OCI-LY7 (cell line): ENCODE data around the gene OR10Z1. TPM values are rescaled to one million over a fixed set of nuclear protein-coding genes. Genes with fewer than 3 reads are reported as not detected.

ENCODE experiments used
- BruUV-seq: library from RNA; stranded (reverse); fragments of 400-500 nt; replicated peaks from 2 replicates; lab custom pipeline; 2021; lab: Mats Ljungman, UMichigan
- CTCF ChIA-PET: fragments of 300-600 bp; sonication (Branson Sonifier 250); formaldehyde crosslinking; loops from one replicate; lab custom pipeline; 2022; ENCODE audit warnings: antibody characterized with exemption; ENCODE audit not compliant: unreplicated experiment; lab: Charles Lee
- POLR2A ChIA-PET: fragments of 300-600 bp; sonication (Branson Sonifier 250); formaldehyde crosslinking; loops from one replicate; lab custom pipeline; 2022; ENCODE audit warnings: antibody characterized with exemption; lab: Charles Lee
- DNase-seq: peaks from one replicate; pipeline ENCODE4 v3.0.0-alpha.2; 2015; ENCODE audit warnings: low spot score
- H2AFZ ChIP-seq: fragments of 200-600 bp; sonication (generic), shearing (Covaris generic); 2 replicates; pipeline ENCODE4 v1.6.1; 2014; ENCODE audit warnings: mild to moderate bottlenecking, antibody characterized with exemption, low read length, moderate library complexity
- H3K27ac ChIP-seq: fragments of 200-600 bp; sonication (generic); 2 replicates; pipeline ENCODE4 v1.5.1; 2014; ENCODE audit warnings: mixed run types, low read depth, mild to moderate bottlenecking, moderate library complexity, low read length, inconsistent platforms; ENCODE audit not compliant: poor library complexity, severe bottlenecking
- H3K36me3 ChIP-seq: fragments of 200-600 bp; sonication (generic); 2 replicates; pipeline ENCODE4 v1.6.1; 2014; ENCODE audit warnings: mild to moderate bottlenecking, antibody characterized with exemption, low read length, moderate library complexity, mixed read lengths; ENCODE audit not compliant: insufficient read depth
- H3K4me1 ChIP-seq: fragments of 200-600 bp; sonication (generic); 2 replicates; pipeline ENCODE4 v1.5.1; 2014; ENCODE audit warnings: mild to moderate bottlenecking, low read length; ENCODE audit not compliant: insufficient read depth, poor library complexity, severe bottlenecking
- H3K4me2 ChIP-seq: fragments of 200-600 bp; sonication (generic); 2 replicates; pipeline ENCODE4 v1.6.1; 2014; ENCODE audit warnings: mild to moderate bottlenecking, low read length
- H3K4me3 ChIP-seq: fragments of 200-600 bp; sonication (generic); 2 replicates; pipeline ENCODE4 v1.5.1; 2014; ENCODE audit warnings: mild to moderate bottlenecking, low read depth, low read length; ENCODE audit not compliant: poor library complexity, severe bottlenecking
- H3K79me2 ChIP-seq: fragments of 200-600 bp; sonication (generic); 2 replicates; pipeline ENCODE4 v1.6.1; 2016; ENCODE audit warnings: low read depth, mild to moderate bottlenecking, low read length, moderate library complexity, mixed read lengths; ENCODE audit not compliant: insufficient read depth
- H3K9me2 ChIP-seq: fragments of 200-600 bp; sonication (generic); 2 replicates; pipeline ENCODE4 v1.6.1; 2016; ENCODE audit warnings: mild to moderate bottlenecking, low read length, mixed read lengths; ENCODE audit not compliant: insufficient read depth
- H3K9me3 ChIP-seq: fragments of 200-600 bp; sonication (generic); 2 replicates; pipeline ENCODE4 v1.6.1; 2014; ENCODE audit warnings: mild to moderate bottlenecking, mixed run types, low read length, mixed read lengths
- H4K20me1 ChIP-seq: fragments of 200-600 bp; sonication (generic); 2 replicates; pipeline ENCODE4 v1.6.1; 2014; ENCODE audit warnings: mild to moderate bottlenecking, antibody characterized with exemption, low read length, moderate library complexity, mixed read lengths; ENCODE audit not compliant: insufficient read depth
- CTCF ChIP-seq: fragments of 200-600 bp; sonication (generic); conservative IDR thresholded peaks from 2 replicates; pipeline ENCODE4 v1.5.1; 2014; ENCODE audit warnings: mild to moderate bottlenecking, antibody characterized with exemption, low read length, moderate library complexity, mixed read lengths
- EZH2phosphoT487 ChIP-seq: fragments of 200-600 bp; sonication (generic); IDR thresholded peaks from 2 replicates; pipeline ENCODE4 v1.6.1; 2018; ENCODE audit warnings: low read depth, borderline replicate concordance, mild to moderate bottlenecking, mixed run types, antibody characterized with exemption, low read length, moderate library complexity, mixed read lengths
- intact Hi-C: fragments of 100-400 bp; cut with micrococcal nuclease; formaldehyde crosslinking; loops from one replicate; pipeline ENCODE4 v1.10.0; 2022; ENCODE audit not compliant: unreplicated experiment
- total RNA-seq, 2 experiments: library from RNA; depleted of rRNA in 1 of 2; stranded (reverse); fragments of >200 nt in 1 of 2; shearing (Covaris generic) in 1 of 2; gene quantifications; 2 replicates each; pipeline ENCODE4 v1.2.3, GENCODE V29; 2014 to 2022

Gene OR10Z1
- total RNA-seq, 2 experiments from 2014 or later, result not detected

- H3K27ac ChIP-seq, result peak overlapping the region; percentile 58
- H2AFZ ChIP-seq, result peak overlapping the region; percentile 99
- intact Hi-C loops, result loop anchor here (10.0 kb wide), 3 partner anchors 401 to 511 kb away; partner anchors contain the start of genes AIM2 and IFI16
- no peak for TF ChIP-seq EZH2phosphoT487
- no peak for TF ChIP-seq CTCF
- H3K36me3 ChIP-seq, result no peaks in the 10 kb centered on the region
- BruUV-seq, result no TSS peak
- DNase-seq, result peak; percentile 33
- POLR2A ChIA-PET, result interaction anchor here (0.7 kb wide), 1 partner anchor 10 kb away, joined by 3 read pairs; the partner anchor contains the start of gene OR6Y1
- CTCF ChIA-PET, result no interaction called here
- H4K20me1 ChIP-seq, result no peaks in the 10 kb centered on the region
- H3K9me3 ChIP-seq, result no peaks in the 10 kb centered on the region; the same call in 1 of the 2 replicates
- H3K9me2 ChIP-seq, result no peaks in the 10 kb centered on the region
- H3K4me3 ChIP-seq, result no peak overlapping the region
- peaks cover 18% of the 10 kb centered on the region for H3K4me1 ChIP-seq
- H3K4me2 ChIP-seq, result peak overlapping the region; percentile 60; the same call in 1 of the 2 replicates
- H3K79me2 ChIP-seq, result no peaks in the 10 kb centered on the region
Observed at GRCh38 chr1:158563853-158564252, 41.2 kb upstream of the OR10Z1 start.

GRCh38 chr1:158564608-158565007, 40.5 kb upstream of the OR10Z1 start:
- H3K4me2 ChIP-seq, result peak overlapping the region; percentile 60
- POLR2A ChIA-PET, result interaction anchor here (0.7 kb wide), 1 partner anchor 264 kb away, joined by 3 read pairs; no protein-coding TSS in a partner anchor
- peak overlapping the region; percentile 32 for H3K4me3 ChIP-seq
- H2AFZ ChIP-seq, result peak overlapping the region; percentile 99
- no TSS peak for BruUV-seq
- H4K20me1 ChIP-seq, result no peaks in the 10 kb centered on the region
- TF ChIP-seq EZH2phosphoT487 (no peak), CTCF (no peak)
- intact Hi-C loops, result loop anchor here (10.0 kb wide), 3 partner anchors 400 to 510 kb away; partner anchors contain the start of genes AIM2 and IFI16
- no peaks in the 10 kb centered on the region for H3K79me2 ChIP-seq
- H3K4me1 ChIP-seq, result peaks cover 18% of the 10 kb centered on the region
- H3K36me3 ChIP-seq, result no peaks in the 10 kb centered on the region
- peak; percentile 78 for DNase-seq
- peak overlapping the region; percentile 58 for H3K27ac ChIP-seq
- no peaks in the 10 kb centered on the region; the same call in 1 of the 2 replicates for H3K9me3 ChIP-seq
- CTCF ChIA-PET, result no interaction called here
- H3K9me2 ChIP-seq, result no peaks in the 10 kb centered on the region

GRCh38 chr1:158570480-158570879, 34.6 kb upstream of the OR10Z1 start, which contains the start of gene OR6P1:
Gene OR6P1 (minus strand): TSS chr1:158570580. CDS start chr1:158563604, 6,976 bp downstream.
- intact Hi-C loops, result no loop called here
- no peaks in the 10 kb centered on the region for H3K9me2 ChIP-seq
- DNase-seq, result no peak
- H3K79me2 ChIP-seq, result no peaks in the 10 kb centered on the region
- H3K36me3 ChIP-seq, result no peaks in the 10 kb centered on the region
- ChIA-PET CTCF (no interaction called here), POLR2A (no interaction called here)
- H3K27ac ChIP-seq, result no peak within 1 kb of the TSS
- H4K20me1 ChIP-seq, result no peaks in the 10 kb centered on the region
- no peak within 1 kb of the TSS for H2AFZ ChIP-seq
- TF ChIP-seq EZH2phosphoT487 (no peak), CTCF (no peak)
- H3K9me3 ChIP-seq, result no peaks in the 10 kb centered on the region
- no peak within 1 kb of the TSS for H3K4me3 ChIP-seq
- no peaks in the 10 kb centered on the region for H3K4me1 ChIP-seq
- BruUV-seq, result no TSS peak
- no peak within 1 kb of the TSS for H3K4me2 ChIP-seq
